WTC11 (cell line): ENCODE data around the gene MYO6. TPM values are rescaled to one million over a fixed set of nuclear protein-coding genes. Genes with fewer than 3 reads are reported as not detected.

Source experiments
- ATAC-seq: fragments of 200-7000 bp; cut with Tn5 transposase; 2 replicates; pipeline ENCODE4 v1.10.0; 2021; ENCODE audit warnings: mild to moderate bottlenecking, moderate library complexity
- CTCF ChIA-PET: fragments of 300-600 bp; sonication (Branson Sonifier 250); formaldehyde crosslinking; loops from one replicate; lab custom pipeline; 2021; ENCODE audit warnings: antibody characterized with exemption; lab: Charles Lee
- POLR2A ChIA-PET: fragments of 350-600 bp; sonication (Branson Sonifier 250); formaldehyde crosslinking; loops from one replicate; lab custom pipeline; 2021; ENCODE audit warnings: antibody characterized with exemption; lab: Charles Lee
- DNase-seq: peaks from one replicate; pipeline ENCODE4 v3.0.0; 2021; ENCODE audit warnings: low spot score
- H3K27ac Mint-ChIP-seq: 2 replicates; pipeline ENCODE4 v1.8.0; 2021; ENCODE audit warnings: mixed read lengths
- H3K27me3 Mint-ChIP-seq: 2 replicates; pipeline ENCODE4 v1.8.0; 2021; ENCODE audit warnings: low read depth, mild to moderate bottlenecking, moderate library complexity, mixed read lengths
- H3K36me3 Mint-ChIP-seq: 2 replicates; pipeline ENCODE4 v1.8.0; 2021; ENCODE audit warnings: mixed read lengths
- H3K4me1 Mint-ChIP-seq: 2 replicates; pipeline ENCODE4 v1.8.0; 2022; ENCODE audit warnings: mixed read lengths
- H3K4me3 Mint-ChIP-seq: 2 replicates; pipeline ENCODE4 v1.8.0; 2021; ENCODE audit warnings: mild to moderate bottlenecking, moderate library complexity, mixed read lengths
- H3K9me3 Mint-ChIP-seq: 2 replicates; pipeline ENCODE4 v1.8.0; 2021; ENCODE audit warnings: mixed read lengths
- ELF4 ChIP-seq: sonication (generic); formaldehyde crosslinking; IDR thresholded peaks from 2 replicates; pipeline ENCODE4 v1.8.1; 2022; ENCODE audit warnings: low read depth, mild to moderate bottlenecking, moderate library complexity, missing genetic modification reagents
- ERG ChIP-seq: fragments of 250-450 bp; sonication (Bioruptor Pico); IDR thresholded peaks from 2 replicates; pipeline ENCODE4 v1.8.0; 2021; ENCODE audit warnings: mild to moderate bottlenecking
- FOXJ3 ChIP-seq: sonication (generic); formaldehyde crosslinking; IDR thresholded peaks from 2 replicates; pipeline ENCODE4 v1.9.0; 2021; ENCODE audit warnings: missing genetic modification reagents, mild to moderate bottlenecking, borderline replicate concordance
- GRHL2 ChIP-seq: fragments of 250-450 bp; sonication (Bioruptor Pico); IDR thresholded peaks from 2 replicates; pipeline ENCODE4 v1.8.0; 2022; ENCODE audit warnings: mild to moderate bottlenecking, moderate library complexity; ENCODE audit not compliant: insufficient replicate concordance, severe bottlenecking
- MYBL2 ChIP-seq: sonication (generic); formaldehyde crosslinking; IDR thresholded peaks from 2 replicates; pipeline ENCODE4 v1.8.1; 2023; ENCODE audit warnings: mild to moderate bottlenecking, moderate library complexity, missing genetic modification reagents
- NFATC4 ChIP-seq: fragments of 250-450 bp; sonication (Bioruptor Pico); IDR thresholded peaks from 2 replicates; pipeline ENCODE4 v1.9.0; 2021; ENCODE audit warnings: mild to moderate bottlenecking
- NFYB ChIP-seq: sonication (generic); formaldehyde crosslinking; conservative IDR thresholded peaks from 2 replicates; pipeline ENCODE4 v1.8.0; 2022; ENCODE audit warnings: low read depth, missing genetic modification reagents
- NR2C2 ChIP-seq: sonication (generic); formaldehyde crosslinking; IDR thresholded peaks from 2 replicates; pipeline ENCODE4 v1.8.0; 2022; ENCODE audit warnings: mild to moderate bottlenecking, missing genetic modification reagents
- SMAD3 ChIP-seq: sonication (generic); formaldehyde crosslinking; IDR thresholded peaks from 2 replicates; pipeline ENCODE4 v1.8.0; 2022; ENCODE audit warnings: missing genetic modification reagents, mild to moderate bottlenecking, borderline replicate concordance
- TEAD4 ChIP-seq: sonication (generic); formaldehyde crosslinking; IDR thresholded peaks from 2 replicates; pipeline ENCODE4 v1.8.0; 2022; ENCODE audit warnings: mild to moderate bottlenecking, missing genetic modification reagents
- ZNF121 ChIP-seq: sonication (generic); formaldehyde crosslinking; IDR thresholded peaks from 2 replicates; pipeline ENCODE4 v1.8.0; 2023; ENCODE audit warnings: missing genetic modification reagents
- ZNF138 ChIP-seq: sonication (generic); formaldehyde crosslinking; conservative IDR thresholded peaks from 2 replicates; pipeline ENCODE4 v1.8.1; 2022; ENCODE audit warnings: mild to moderate bottlenecking, moderate library complexity, missing genetic modification reagents
- ZNF219 ChIP-seq: sonication (generic); formaldehyde crosslinking; IDR thresholded peaks from 2 replicates; pipeline ENCODE4 v1.8.0; 2023; ENCODE audit warnings: missing genetic modification reagents, mild to moderate bottlenecking, borderline replicate concordance
- ZNF423 ChIP-seq: fragments of 250-450 bp; sonication (Bioruptor Pico); IDR thresholded peaks from 2 replicates; pipeline ENCODE4 v2.1.2; 2022; ENCODE audit warnings: mild to moderate bottlenecking, moderate library complexity
- ZNF671 ChIP-seq: fragments of 250-450 bp; sonication (Bioruptor Pico); IDR thresholded peaks from 2 replicates; pipeline ENCODE4 v1.8.0; 2021; ENCODE audit warnings: mild to moderate bottlenecking
- total RNA-seq: library from RNA; stranded (reverse); gene quantifications from 3 replicates; pipeline ENCODE4 v1.2.3, GENCODE V29; 2021
- TF ChIP-seq, protein P1 (sequence below): sonication (generic); formaldehyde crosslinking; IDR thresholded peaks from 2 replicates; pipeline ENCODE4 v1.8.1; 2023; ENCODE audit warnings: mild to moderate bottlenecking, missing genetic modification reagents, borderline replicate concordance
- TF ChIP-seq, protein P2 (sequence below): sonication (generic); formaldehyde crosslinking; IDR thresholded peaks from 2 replicates; pipeline ENCODE4 v1.8.1; 2022; ENCODE audit warnings: low read depth, mild to moderate bottlenecking, moderate library complexity, missing genetic modification reagents, borderline replicate concordance
- TF ChIP-seq, protein P3 (sequence below): sonication (generic); formaldehyde crosslinking; conservative IDR thresholded peaks from 2 replicates; pipeline ENCODE4 v1.8.1; 2022; ENCODE audit warnings: mild to moderate bottlenecking, missing genetic modification reagents
- TF ChIP-seq, protein P4 (sequence below): sonication (generic); formaldehyde crosslinking; conservative IDR thresholded peaks from 2 replicates; pipeline ENCODE4 v1.8.1; 2023; ENCODE audit warnings: mild to moderate bottlenecking, low read depth, missing genetic modification reagents, moderate library complexity

MYO6 gene
- total RNA-seq, 1 experiment from 2014 or later: 32.6 TPM

DNA sequence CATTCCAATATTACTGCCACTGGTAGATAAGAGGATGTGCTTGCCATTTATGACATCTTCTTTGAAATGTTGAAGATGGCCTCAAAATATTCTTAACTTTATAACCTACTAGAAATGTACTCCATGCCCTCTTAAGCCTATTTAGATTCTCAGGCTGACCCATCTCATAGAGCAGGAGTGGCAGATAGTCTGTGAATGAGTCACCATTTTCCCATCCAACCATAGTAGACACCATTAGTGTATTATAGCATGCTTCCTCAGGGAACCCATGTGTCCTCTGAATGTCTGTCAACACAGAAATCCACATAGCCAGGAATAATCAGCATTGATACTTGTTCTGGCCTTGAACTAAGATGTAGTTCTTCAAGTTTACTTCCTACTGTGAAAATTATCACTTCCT is 173.2 kb downstream of the MYO6 start:
- H3K9me3 Mint-ChIP-seq: no peaks in the 10 kb centered on the region
- peaks cover 4% of the 10 kb centered on the region for H3K4me1 Mint-ChIP-seq
- ATAC-seq: no peak
- H3K36me3 Mint-ChIP-seq: peaks cover 6% of the 10 kb centered on the region
- no peak overlapping the region for H3K27ac Mint-ChIP-seq
- POLR2A ChIA-PET: no interaction called here
- TF ChIP-seq ELF4: no peak
- TF ChIP-seq, protein P1, sequence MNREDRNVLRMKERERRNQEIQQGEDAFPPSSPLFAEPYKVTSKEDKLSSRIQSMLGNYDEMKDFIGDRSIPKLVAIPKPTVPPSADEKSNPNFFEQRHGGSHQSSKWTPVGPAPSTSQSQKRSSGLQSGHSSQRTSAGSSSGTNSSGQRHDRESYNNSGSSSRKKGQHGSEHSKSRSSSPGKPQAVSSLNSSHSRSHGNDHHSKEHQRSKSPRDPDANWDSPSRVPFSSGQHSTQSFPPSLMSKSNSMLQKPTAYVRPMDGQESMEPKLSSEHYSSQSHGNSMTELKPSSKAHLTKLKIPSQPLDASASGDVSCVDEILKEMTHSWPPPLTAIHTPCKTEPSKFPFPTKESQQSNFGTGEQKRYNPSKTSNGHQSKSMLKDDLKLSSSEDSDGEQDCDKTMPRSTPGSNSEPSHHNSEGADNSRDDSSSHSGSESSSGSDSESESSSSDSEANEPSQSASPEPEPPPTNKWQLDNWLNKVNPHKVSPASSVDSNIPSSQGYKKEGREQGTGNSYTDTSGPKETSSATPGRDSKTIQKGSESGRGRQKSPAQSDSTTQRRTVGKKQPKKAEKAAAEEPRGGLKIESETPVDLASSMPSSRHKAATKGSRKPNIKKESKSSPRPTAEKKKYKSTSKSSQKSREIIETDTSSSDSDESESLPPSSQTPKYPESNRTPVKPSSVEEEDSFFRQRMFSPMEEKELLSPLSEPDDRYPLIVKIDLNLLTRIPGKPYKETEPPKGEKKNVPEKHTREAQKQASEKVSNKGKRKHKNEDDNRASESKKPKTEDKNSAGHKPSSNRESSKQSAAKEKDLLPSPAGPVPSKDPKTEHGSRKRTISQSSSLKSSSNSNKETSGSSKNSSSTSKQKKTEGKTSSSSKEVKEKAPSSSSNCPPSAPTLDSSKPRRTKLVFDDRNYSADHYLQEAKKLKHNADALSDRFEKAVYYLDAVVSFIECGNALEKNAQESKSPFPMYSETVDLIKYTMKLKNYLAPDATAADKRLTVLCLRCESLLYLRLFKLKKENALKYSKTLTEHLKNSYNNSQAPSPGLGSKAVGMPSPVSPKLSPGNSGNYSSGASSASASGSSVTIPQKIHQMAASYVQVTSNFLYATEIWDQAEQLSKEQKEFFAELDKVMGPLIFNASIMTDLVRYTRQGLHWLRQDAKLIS (CRISPR knock-in tag): no peak
- CTCF ChIA-PET: no interaction called here
- no peaks in the 10 kb centered on the region for H3K27me3 Mint-ChIP-seq
- DNase-seq: no peak
- H3K4me3 Mint-ChIP-seq: no peak overlapping the region

GRCh38 chr6:75926293-75927168 is 177.5 kb downstream of the MYO6 start:
- Mint-ChIP-seq H3K27me3 (no peaks in the 10 kb centered on the region; the same call in 1 of the 2 replicates), H3K27ac (no peak overlapping the region), H3K4me3 (no peak overlapping the region), H3K4me1 (no peaks in the 10 kb centered on the region), H3K9me3 (no peaks in the 10 kb centered on the region), H3K36me3 (no peaks in the 10 kb centered on the region)
- no peak for DNase-seq
- ChIA-PET CTCF (interaction anchor here (0.6 to 2.0 kb wide), 2 partner anchors 33 to 549 kb away, joined by 3 to 11 read pairs; no protein-coding TSS in a partner anchor), POLR2A (no interaction called here)
- ATAC-seq: no peak
- TF ChIP-seq, protein P2, sequence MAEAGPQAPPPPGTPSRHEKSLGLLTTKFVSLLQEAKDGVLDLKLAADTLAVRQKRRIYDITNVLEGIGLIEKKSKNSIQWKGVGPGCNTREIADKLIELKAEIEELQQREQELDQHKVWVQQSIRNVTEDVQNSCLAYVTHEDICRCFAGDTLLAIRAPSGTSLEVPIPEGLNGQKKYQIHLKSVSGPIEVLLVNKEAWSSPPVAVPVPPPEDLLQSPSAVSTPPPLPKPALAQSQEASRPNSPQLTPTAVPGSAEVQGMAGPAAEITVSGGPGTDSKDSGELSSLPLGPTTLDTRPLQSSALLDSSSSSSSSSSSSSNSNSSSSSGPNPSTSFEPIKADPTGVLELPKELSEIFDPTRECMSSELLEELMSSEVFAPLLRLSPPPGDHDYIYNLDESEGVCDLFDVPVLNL (CRISPR knock-in tag): no peak
- TF ChIP-seq, protein P3, sequence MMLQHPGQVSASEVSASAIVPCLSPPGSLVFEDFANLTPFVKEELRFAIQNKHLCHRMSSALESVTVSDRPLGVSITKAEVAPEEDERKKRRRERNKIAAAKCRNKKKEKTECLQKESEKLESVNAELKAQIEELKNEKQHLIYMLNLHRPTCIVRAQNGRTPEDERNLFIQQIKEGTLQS (CRISPR knock-in tag): no peak

DNA sequence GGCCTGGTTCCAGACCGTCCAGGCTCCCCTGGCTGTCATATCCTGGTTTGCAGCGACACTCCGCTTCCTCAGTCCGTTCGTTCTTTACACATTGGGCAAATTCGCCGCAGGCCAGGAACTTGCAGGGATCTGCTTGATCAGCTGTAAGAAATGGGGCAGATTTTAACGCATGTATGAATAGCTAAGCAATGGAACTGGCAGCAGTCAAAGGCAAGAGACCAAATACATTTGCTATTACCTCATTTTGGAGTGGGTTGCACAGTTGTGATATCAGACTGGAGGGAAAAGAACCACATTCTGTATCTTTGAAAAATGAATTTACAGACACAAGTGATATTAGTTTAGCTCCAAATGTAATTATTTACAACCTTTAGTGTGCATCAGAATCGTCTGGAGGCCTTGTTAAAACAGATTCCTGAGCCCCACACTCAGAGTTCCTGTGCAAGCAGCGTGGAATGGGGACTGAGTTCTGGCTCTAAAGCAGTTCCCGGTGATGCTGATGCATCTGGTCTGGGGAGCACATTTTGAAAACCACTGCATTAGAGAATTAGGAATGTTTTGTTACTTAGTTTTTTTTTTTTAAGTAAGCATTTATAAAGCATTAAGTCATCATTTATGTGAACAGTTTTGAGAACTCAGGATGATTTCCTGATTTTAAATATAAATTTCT is 182.1 kb downstream of the MYO6 start:
- DNase-seq (no peak), ATAC-seq (no peak)
- no peaks in the 10 kb centered on the region for H3K36me3 Mint-ChIP-seq
- no peak for TF ChIP-seq SMAD3 (CRISPR knock-in tag)
- no peak for TF ChIP-seq ZNF423 (CRISPR knock-in tag)
- no peak for TF ChIP-seq NFATC4
- no peak for TF ChIP-seq TEAD4 (CRISPR knock-in tag)
- no peak for TF ChIP-seq NFYB (CRISPR knock-in tag)
- TF ChIP-seq, protein P4, sequence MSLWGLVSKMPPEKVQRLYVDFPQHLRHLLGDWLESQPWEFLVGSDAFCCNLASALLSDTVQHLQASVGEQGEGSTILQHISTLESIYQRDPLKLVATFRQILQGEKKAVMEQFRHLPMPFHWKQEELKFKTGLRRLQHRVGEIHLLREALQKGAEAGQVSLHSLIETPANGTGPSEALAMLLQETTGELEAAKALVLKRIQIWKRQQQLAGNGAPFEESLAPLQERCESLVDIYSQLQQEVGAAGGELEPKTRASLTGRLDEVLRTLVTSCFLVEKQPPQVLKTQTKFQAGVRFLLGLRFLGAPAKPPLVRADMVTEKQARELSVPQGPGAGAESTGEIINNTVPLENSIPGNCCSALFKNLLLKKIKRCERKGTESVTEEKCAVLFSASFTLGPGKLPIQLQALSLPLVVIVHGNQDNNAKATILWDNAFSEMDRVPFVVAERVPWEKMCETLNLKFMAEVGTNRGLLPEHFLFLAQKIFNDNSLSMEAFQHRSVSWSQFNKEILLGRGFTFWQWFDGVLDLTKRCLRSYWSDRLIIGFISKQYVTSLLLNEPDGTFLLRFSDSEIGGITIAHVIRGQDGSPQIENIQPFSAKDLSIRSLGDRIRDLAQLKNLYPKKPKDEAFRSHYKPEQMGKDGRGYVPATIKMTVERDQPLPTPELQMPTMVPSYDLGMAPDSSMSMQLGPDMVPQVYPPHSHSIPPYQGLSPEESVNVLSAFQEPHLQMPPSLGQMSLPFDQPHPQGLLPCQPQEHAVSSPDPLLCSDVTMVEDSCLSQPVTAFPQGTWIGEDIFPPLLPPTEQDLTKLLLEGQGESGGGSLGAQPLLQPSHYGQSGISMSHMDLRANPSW: no peak
- TF ChIP-seq, protein P2 (CRISPR knock-in tag): no peak
- TF ChIP-seq ZNF671 (CRISPR knock-in tag): no peak
- no peak for TF ChIP-seq NR2C2
- no peak for TF ChIP-seq ERG (CRISPR knock-in tag)
- TF ChIP-seq GRHL2: no peak
- TF ChIP-seq MYBL2 (CRISPR knock-in tag): no peak
- no peak for TF ChIP-seq ZNF219 (CRISPR knock-in tag)
- TF ChIP-seq ZNF138 (CRISPR knock-in tag): no peak
- TF ChIP-seq FOXJ3 (CRISPR knock-in tag): no peak
- no peak for TF ChIP-seq ZNF121 (CRISPR knock-in tag)

More for the DNA sequence above, 182.1 kb downstream of the MYO6 start:
- Mint-ChIP-seq H3K9me3 (no peaks in the 10 kb centered on the region), H3K27ac (no peak overlapping the region), H3K4me3 (no peak overlapping the region), H3K4me1 (peaks cover 11% of the 10 kb centered on the region), H3K27me3 (peaks cover 38% of the 10 kb centered on the region)
- CTCF ChIA-PET: interaction anchor here (0.9 to 3.4 kb wide), 7 partner anchors 10 to 1531 kb away, joined by 3 to 22 read pairs (median 5); no protein-coding TSS in a partner anchor
- POLR2A ChIA-PET: interaction anchor here (0.9 kb wide), 1 partner anchor 38 kb away, joined by 3 read pairs; no protein-coding TSS in a partner anchor
